Measurements from ENCODE around the gene DDX5.

DDX5 gene

DNA sequence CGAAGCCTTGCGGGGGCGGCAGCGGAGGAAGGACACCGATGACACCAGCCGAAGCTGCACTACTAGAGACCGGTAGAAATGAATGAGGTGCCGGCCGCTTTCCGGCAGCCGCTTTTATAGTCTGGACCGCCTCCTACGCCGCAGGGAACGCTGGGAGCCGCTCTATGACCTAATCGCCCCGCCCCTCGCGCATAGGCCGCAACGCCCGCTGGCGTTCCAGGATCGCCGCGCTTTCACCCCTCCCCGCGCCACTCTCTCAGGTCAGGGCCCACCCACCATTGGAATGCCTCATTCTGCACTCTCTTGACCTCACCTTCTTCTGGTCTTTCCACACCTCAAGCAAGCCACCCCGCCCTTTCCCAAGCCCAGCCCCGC lies at the start of gene DDX5:
Gene DDX5, minus strand, starts transcription at position 89 of the 375 bp plus-strand sequence. CDS start 170 bp downstream, outside the sequence.
- peak; percentile 96 for DNase-seq (ENCODE audit: low spot score)

DNA sequence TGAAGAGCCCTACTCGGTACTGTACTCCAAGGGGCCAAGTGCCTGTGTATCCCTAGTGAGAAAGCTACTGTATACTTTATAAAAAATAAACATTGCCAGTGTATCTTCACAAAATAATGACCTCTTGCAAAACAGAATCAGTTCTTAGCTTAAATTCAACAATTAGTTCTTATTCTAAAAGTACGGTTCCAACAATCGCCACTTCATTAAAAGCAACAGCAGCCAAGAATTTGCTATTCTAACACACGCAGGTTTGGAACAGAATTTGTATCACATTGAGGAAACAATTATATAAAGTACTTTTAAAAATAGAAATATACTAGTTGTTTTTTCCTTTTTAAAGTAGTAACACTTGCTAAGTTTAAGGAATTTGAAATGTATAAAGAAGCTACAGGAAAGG lies 49.2 kb upstream of the DDX5 start:
- DNase-seq (ENCODE audit: low spot score) = no peak

DNA sequence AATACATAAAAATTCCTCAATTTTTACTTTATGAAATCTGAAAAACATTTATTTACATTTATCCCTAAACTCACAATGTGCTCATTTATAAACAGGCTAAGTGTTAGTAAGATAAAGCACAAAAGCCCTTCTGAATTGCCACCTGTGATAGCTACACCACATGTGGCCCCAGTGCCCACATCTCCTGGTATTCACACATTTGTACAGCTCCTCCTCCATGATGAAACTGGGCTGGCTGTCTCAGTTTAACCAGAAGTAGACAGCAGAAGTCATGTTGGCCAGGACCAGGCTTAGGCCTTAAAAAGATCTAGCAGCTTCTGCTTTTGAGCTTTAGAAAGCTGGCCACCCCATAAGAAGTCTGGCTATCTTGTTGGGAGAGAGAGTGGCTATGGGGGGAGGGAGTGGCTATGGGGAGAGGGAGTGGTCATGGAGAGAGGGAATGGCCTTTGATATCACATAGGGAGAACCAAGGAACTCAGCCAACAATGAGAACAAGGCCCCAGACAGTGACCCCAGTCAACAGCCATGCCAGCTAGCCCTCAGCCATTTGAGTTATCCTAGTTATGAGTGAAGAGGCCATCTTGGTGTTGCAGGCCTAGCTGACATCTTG lies 48.0 kb upstream of the DDX5 start:
- DNase-seq (ENCODE audit: low spot score) = no peak

DNA sequence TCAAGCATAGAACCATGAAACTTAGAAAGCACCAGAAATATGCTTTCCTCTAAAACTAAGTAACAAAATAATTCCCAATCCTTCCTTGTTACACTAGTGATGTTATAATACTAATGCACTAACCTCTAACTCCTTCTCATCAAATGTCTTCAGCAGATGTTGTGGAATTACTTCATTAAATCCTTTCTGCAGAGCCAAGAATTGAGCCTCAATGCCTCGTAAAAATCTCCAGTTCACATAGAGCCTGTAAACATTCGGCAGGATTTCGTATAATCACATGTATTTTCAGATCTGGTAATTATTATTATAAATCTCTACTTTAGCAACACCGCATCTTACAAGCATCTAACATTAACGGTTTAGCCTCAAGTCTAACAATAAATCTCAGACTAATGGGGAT lies 45.4 kb upstream of the DDX5 start:
- DNase-seq (ENCODE audit: low spot score) = no peak

DNA sequence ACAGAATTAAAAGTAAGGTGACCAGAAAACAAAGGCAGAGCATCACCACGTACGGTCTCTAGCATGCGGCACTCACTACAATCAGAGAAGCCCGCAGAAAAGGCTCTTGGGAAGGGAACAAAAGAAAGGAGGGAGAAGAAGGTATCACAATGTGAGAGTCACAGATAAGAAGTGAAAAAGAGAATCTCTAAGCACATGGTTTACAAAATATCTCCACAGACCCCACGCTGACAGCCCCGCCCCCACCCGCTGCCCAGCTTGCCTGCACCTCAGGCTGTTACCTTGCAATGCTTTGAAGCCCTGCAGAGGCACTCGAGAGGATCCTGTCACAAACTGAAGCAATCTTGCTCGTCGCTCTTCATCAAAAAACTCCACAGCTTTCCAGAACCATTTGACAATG lies 41.2 kb upstream of the DDX5 start:
- no peak for DNase-seq (ENCODE audit: low spot score)

DNA sequence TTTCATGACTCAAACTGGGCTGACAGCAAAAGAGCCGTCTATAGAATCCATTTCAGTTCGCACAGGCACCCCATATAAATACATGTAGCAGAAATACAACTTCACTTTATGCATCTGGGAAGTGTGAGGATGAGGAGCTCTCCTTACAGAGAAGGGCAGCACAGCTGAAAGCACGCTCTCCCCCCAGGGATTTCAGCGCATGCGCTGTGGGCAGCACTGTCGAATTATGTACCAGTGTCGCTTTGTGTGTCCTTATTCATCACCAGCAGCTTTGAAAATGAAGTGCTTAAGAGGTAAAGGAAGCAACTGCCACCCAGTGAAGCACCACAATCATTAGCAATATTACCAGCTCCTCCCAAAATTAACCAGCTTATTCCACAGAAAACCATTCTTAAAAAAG lies 40.6 kb upstream of the DDX5 start:
- no peak for DNase-seq (ENCODE audit: low spot score)

DNA sequence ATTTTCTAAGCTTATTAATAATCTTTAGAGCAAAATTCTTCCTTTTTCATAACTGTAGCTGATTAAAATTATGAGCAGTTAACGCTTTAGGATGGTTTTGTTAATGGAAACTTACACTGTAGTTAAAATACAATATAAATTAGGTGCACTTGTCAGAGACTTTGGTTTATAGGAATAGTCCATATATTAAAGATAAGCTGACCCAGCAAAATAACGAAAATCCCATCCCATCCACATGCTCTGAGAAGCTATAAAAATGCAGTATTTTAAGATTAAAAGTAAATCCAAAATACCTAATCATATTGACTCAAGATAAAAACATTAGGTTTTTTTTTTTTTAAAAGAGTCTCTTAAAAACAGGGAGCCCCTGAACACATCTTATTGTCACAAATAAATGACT lies 38.7 kb upstream of the DDX5 start:
- no peak for DNase-seq (ENCODE audit: low spot score)

DNA sequence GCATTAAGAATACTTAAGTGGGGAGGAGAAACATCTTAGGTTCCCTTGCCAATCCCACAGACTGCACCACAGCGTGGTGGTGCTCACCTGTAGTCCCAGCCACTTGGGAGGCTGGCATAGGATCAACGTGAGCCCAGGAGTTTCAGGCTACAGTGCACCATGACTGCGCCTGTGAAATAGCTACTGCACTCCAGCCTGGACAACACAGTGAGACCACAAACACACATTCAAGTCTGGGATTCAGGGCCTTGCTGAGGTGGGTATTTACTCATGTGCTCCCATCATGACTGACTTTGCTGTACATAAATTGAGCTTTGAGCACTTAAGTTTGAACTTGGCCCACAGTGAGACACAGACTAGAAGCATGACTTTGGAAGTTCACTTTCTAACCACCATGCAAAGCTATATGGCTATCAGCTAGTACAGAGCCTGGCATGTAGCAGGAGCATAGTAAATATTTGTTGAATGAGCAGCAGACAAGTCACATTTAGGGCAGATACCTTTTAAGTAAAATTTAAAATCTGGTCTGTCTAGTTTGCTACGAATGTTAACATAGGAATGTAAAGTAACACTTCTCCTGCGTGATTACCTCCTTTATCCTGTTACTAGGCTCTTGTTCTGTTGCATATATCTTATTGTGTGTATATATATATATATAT lies 34.2 kb upstream of the DDX5 start:
- no peak for DNase-seq (ENCODE audit: low spot score)

DNA sequence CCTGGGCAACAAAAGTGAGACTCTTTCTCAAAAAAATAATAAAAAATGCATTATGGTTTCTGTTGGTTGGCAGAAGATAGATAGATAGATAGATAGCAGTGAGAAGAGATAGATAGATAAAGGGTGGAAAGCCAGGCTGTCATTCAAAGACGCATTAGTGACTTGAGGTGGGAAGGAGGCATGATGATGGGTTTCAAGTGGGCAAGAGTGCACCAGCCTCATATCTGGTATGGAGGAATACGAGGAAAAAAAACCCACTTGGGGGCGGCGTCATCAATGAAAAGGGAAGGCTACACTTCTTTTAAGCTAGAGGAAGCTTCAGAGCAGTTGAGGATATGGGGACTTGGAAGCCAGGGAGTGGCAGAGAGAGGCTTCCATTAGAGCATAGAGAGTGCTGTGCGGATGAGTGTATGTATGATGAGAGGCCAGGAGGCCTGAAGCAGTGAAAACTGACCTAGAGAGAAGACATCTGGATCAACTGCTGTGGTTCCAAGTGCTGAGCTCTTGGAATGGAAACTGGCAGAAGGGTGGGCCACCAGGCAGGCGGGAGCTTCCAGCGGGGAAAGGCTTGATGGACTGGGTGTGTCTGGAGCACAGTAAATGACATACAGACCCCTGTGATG lies 32.5 kb upstream of the DDX5 start:
- no peak for DNase-seq (ENCODE audit: low spot score)

DNA sequence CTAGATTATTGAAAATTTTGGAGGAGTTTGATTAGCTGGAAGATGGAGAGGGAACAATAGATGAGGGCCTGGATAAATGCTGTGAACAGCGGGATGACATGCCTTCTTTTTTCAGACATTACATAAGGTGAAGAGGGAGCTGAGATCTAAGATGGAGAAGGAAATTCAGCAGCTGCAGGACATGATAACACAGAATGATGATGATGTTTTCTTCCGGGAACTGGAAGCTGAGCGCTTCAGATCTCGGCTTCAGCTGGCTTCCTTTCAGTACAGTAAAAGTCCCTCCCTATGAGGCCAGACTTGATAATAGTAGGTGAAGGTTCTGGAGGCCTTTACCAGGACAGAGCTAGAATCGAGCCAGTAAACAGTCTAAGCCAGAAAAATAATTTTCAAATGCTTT lies 31.4 kb upstream of the DDX5 start:
- DNase-seq (ENCODE audit: low spot score) = no peak

DNA sequence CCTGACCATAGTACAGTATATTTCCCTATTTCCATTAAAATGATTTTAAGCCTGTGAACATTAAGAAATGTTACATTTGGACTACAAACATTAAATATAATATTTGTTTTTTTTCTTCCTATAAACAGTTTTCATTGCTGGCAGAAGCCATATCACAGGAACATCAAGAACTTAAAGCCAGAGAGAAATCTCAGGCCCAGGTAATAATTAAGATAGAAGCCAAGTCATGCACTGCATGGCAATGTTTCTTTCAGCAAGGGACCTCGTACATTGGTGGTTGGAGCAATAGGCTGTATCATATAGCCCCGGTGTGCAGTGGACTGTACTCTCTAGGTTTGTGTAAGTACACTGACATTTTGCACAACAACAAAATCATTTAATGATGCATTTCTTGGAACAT lies 30.8 kb upstream of the DDX5 start:
- no peak for DNase-seq (ENCODE audit: low spot score)

DNA sequence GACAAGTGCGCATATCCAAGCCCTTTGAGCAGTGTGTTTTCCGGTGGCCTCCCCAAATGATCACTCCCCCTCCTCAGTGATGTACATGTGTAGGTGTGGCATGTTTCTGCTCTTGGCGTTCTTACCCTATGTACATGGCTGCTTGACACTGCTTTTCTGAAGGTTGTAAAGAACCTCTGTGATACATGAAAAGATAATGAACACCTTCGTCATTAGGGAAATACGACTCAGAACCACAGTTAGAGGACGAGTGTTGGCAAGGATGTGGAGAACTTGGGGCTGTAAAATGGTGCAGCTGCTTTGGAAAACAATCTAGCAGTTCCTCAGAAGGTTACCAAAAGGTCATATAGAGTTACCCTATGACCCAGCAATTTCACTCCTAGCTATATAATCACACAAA lies 29.3 kb upstream of the DDX5 start:
- DNase-seq (ENCODE audit: low spot score) = no peak

DNA sequence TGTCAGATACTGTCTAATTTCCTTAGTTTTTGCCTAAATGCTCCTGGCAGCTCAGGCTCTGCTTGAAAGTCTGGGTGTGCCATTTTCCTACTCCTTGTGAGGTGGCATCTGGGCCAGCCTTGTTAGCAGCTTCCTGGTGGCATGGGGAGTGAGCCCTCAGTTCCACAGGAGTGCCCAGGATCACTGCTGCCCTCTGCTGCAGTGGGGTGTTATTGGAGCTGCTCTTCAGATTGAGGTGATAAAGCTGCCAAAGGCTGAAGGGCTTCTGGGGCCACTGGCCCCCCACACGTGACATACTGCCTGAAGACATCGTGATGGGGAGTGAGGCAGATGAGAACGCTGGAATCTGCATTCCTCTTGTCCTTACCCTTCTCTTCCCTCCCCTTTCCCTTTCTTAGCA lies 28.1 kb upstream of the DDX5 start:
- DNase-seq (ENCODE audit: low spot score) = peak; percentile 6

DNA sequence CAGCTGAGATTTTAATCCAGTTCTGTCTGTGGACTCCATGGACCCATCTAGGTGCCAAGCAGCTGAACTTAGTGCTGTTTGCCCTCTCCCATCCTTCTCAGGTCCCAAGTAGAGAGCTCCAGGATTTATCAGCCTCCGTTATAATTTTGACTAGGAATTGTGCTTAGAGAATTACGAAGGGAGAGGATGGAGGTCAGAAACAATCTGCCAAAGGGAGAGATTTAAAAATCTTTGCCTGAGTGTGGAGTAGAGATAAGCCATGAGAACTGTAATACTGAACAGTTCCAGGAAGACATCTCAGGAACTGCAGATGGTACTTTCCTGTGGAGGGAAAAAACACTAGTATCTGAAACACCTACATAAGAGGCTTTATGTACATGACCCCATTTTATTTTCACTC lies 27.7 kb upstream of the DDX5 start:
- no peak for DNase-seq (ENCODE audit: low spot score)

DNA sequence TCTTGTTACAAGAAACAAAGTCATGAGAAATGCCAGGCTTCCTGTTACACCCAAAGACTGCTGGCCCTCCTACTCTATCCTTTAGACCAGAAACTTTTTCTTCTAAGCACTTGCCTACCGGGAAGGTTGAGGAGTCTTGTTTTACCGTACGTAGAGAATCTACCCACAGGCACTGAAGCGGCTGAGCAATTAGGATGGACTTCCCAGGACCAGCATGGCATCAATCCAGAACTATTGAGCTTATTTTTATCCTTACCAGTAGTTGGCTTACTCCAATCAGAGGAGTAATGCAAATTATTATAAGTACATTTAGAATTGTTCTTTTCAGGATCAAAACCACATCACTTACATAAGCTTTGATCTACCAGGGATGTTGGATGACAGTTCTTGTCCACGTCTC lies 26.3 kb upstream of the DDX5 start:
- DNase-seq (ENCODE audit: low spot score) = no peak

DNA sequence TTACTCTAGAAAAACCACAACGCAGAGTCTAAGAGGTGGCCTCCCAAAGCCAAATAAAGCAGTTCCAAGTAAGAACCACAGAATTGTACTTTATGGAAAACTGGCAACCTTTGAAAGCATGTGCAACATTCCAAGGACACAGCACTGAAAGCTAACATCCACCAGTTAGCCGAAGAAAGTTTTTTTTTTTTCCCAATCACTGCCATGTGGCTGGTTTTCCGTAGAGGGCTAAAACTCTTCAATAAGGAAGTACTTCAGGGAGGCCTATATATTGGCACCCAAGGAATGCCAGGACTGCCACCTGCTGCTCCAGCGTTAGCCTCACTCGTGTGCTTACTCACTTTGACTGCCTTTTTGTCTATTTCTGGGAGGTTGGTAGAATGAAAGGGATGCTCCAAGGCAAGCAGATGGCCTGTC lies 25.9 kb upstream of the DDX5 start:
- DNase-seq (ENCODE audit: low spot score) = peak; percentile 67

DNA sequence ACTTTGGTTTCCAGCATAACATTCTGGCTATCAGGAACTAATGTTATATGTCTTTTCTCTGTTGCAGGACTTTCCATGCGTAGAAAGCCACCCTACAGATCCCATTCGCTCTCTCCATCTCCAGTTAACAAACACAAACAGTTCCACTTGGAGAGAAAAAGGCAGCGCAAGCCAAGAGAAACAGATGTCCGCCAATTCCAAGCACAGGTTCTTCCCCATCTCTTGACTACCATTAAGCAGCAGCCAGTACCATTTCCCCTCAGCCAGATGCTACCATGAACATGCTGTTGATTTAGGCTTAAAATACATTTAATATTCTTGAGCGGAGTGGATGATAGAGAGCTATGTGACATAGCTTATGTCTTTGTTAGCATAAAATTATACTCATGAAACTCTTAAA lies 23.1 kb upstream of the DDX5 start:
- DNase-seq (ENCODE audit: low spot score) = no peak

DNA sequence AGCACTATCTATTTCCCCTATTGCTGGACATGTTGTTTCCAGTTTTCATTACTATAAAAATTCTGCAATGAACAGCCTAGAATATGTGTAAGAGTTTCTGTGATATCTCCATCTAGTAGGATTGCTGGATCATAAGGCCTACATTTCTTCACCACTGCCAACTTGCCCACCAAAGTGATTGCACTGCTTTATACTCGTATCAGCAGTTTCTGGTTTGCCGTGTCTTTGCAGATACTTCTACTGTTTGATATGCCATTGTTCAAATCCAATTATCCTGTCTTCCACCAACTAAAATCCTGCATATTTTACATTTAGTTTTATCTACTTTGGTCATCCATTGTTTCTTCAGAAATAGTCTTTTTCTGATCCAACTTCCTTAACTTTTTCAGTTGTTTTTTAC lies 21.8 kb upstream of the DDX5 start:
- DNase-seq (ENCODE audit: low spot score) = no peak

DNA sequence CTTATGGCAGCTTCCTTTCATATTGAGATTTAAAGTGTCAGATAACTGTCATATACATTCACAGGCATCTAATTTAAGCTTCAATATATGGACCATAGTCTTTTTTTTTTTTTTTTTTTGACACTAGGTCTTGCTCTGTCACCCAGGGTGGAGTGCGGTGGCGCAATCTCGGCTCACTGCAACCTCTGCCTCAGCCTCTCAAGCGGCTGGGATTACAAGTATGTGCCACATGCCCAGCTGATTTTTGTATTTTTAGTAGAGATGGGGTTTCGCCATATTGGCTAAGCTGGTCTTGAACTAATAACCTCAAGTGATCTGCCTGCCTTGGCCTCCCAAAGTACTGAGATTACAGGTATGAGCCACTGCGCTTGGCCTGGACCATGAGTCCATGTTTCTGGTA lies 14.3 kb upstream of the DDX5 start:
- no peak for DNase-seq (ENCODE audit: low spot score)

DNA sequence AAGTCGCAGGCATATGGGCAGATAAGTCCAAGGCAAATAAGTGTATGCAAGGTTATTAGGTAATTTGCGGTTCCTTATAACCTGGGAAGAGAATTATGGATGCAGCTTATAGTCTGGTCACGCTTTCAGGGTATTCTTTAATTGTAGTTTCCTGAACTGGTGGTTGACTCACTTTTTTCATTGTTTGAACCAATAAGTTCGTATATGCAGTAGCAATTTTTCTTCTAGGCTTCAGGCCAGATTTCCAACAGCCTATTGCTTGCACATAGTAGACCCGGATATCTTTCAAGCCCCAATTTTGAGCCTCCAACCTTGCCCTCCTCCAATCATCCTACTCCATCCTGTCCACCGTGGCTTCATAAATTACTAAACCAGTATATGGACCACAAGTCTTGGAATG lies 13.5 kb upstream of the DDX5 start:
- no peak for DNase-seq (ENCODE audit: low spot score)

DNA sequence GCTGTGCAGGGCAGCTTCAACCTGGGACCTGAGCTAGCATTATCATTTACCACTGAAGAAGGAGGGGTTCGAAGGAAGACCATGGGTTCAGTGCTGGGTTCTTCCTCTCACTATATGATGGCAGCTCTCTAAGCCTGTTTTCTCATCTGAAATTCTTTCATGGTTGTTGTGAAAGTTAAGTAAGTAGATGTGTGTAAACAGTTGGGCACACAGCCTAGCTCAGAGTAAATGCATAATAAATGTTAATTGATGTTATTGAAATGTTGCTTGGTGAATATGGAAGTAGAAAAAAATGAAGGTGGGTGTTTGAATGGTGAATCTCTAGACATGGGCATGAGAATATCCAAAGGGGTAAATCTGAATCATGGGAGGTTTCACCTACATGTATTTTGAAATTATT lies 9.7 kb upstream of the DDX5 start:
- no peak for DNase-seq (ENCODE audit: low spot score)

DNA sequence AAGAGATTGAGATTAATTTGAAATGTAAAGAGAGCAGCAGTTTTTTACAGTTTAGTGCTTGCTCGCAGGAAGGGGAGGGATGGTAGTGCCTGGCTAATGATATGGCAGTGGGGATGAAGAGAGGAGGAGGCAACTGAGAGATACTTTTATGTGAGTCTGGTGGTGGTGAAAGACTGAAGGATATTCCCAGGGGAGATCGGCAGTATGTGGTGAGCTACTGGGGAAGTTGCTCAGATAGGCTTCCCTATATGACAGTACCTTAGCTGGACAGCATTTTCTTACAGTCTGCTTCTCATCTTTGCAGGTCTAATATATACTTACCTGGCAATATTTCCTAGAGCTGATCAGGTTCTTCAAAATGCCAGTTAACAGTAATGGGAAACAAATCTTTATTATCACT lies 9.3 kb upstream of the DDX5 start:
- no peak for DNase-seq (ENCODE audit: low spot score)

DNA sequence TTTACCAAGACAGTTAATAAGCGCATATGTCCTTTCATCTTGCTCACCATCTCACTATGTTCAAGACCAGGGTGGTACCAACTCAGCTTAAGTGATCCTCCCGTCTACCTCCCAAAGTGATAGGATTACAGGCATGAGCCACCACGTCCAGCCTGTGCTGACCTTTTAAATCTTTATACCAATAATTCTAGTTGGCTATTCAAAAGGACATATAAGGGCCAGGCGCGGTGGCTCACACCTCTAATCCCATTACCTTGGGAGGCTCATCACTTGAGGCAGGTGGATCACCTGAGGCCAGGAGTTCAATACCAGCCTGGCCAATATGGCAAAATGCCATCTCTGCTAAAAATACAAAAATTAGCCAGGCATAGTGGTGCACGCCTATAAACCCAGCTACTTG lies 3.1 kb upstream of the DDX5 start:
- no peak for DNase-seq (ENCODE audit: low spot score)

DNA sequence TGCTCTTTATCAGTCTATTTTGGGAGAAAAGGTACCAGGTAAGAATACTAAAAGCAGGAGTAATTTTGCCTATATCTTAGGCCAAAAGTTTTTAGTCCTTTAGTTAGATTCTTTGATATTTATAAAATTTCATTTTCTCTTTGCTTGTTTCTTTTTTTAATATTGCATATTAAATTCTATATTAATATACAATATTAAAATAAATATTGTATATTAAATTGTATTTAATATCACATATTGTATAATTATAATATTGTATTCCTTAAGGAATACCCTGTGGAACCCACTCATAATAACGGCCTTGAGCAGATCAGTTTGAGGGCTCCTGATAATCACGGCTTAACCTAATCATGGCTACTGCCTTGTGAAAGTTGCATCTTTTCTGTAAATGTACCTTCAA lies 2.6 kb upstream of the DDX5 start:
- DNase-seq (ENCODE audit: low spot score) = no peak
